ENCODE data around the gene CLEC2L. TPM values are rescaled to one million over a fixed set of nuclear protein-coding genes. Genes with fewer than 3 reads are reported as not detected.

Gene CLEC2L
- total RNA-seq, 1 donor from 2014 or later: 0.99 TPM

- no peak for DNase-seq
These were observed 34.5 kb downstream of the CLEC2L start for GRCh38 chr7:139557857-139558581.

- DNase-seq: no peak
These were observed 36.0 kb downstream of the CLEC2L start for GRCh38 chr7:139559364-139560105.

GRCh38 chr7:139560199-139560598 lies 36.7 kb downstream of the CLEC2L start:
- no peak for DNase-seq

GRCh38 chr7:139560678-139561077 lies 37.2 kb downstream of the CLEC2L start:
- DNase-seq: no peak

GRCh38 chr7:139562491-139562890 lies 39.0 kb downstream of the CLEC2L start:
- DNase-seq: no peak

GRCh38 chr7:139562961-139563565 lies 39.6 kb downstream of the CLEC2L start:
- no peak for DNase-seq

- no peak for DNase-seq
These were observed 40.4 kb downstream of the CLEC2L start for GRCh38 chr7:139563856-139564255.

GRCh38 chr7:139566075-139566474 lies 42.6 kb downstream of the CLEC2L start:
- no peak for DNase-seq

- no peak for DNase-seq
These were observed 43.5 kb downstream of the CLEC2L start for GRCh38 chr7:139566736-139567646.

- no peak for DNase-seq
These were observed 44.3 kb downstream of the CLEC2L start for GRCh38 chr7:139567647-139568345.

GRCh38 chr7:139568346-139568675 lies 44.8 kb downstream of the CLEC2L start:
- DNase-seq: no peak

GRCh38 chr7:139568813-139569490 lies 45.5 kb downstream of the CLEC2L start:
- DNase-seq: no peak

GRCh38 chr7:139570119-139570518 lies 46.6 kb downstream of the CLEC2L start:
- no peak for DNase-seq

GRCh38 chr7:139570626-139571025 lies 47.1 kb downstream of the CLEC2L start:
- DNase-seq: no peak

- DNase-seq: no peak
These were observed 47.7 kb downstream of the CLEC2L start for GRCh38 chr7:139571190-139571589.

GRCh38 chr7:139571651-139572050 lies 48.2 kb downstream of the CLEC2L start:
- DNase-seq: no peak

- DNase-seq: no peak
These were observed 48.6 kb downstream of the CLEC2L start for GRCh38 chr7:139572071-139572470.

- no peak for DNase-seq
These were observed 49.4 kb downstream of the CLEC2L start for GRCh38 chr7:139572704-139573385.

GRCh38 chr7:139573871-139574270 lies 50.4 kb downstream of the CLEC2L start:
- no peak for DNase-seq

- no peak for DNase-seq
These were observed 51.3 kb downstream of the CLEC2L start for GRCh38 chr7:139574618-139575337.
